ENCODE measurements around the gene ACACA.

The ACACA gene

DNA sequence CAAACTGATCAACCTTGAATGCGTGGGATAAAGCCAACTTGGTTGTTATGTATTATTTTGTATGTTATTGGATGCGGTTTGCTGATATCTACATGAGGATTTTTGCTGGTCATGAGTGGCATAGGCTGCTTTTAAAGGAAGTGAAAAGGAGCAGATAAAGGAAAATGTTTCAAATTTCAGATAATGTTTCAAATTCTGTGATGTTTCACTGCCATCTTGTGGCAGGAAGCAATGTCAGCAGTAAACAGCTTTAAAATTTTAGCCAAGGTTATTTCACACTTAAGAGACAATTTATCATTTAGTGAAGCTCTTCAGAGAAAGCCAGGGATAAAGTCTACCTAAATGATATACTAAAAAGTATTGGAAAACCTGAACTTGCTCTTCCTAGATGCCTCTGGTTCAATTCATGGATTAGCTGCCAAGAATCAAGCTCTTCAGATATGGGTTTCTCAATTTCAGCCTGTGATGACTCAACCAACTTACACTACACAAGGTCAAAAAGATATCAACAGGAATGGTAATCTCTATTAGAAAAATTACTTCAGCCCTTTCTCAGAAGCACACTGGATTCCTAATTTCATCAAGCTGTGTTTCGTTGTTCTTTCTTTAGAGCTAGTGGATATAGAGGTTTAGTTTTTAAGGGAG is 166.8 kb downstream of the ACACA start:
- DNase-seq (ENCODE audit: low read depth in 1 of 2, low spot score in 1 of 2), result no peak

DNA sequence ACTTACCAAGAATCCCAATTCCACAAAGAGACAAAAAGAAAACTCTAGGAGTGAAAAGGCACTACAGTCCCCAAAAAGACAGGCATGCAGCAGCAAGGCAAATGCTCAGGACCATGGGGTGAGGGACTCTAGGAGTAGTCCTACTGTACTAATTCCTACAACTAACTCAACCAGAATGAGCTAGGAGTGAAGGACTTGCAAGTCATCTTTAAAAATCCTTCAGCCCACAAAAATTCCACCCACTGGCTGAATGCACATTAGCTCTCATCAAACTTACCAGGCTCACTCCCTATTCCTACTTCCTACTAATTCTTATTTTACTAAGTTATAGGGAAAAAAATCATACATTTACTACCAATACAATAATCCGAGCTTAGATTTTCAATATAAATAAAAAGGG is 172.5 kb downstream of the ACACA start:
- DNase-seq (ENCODE audit: low read depth in 1 of 2, low spot score in 1 of 2), result no peak

DNA sequence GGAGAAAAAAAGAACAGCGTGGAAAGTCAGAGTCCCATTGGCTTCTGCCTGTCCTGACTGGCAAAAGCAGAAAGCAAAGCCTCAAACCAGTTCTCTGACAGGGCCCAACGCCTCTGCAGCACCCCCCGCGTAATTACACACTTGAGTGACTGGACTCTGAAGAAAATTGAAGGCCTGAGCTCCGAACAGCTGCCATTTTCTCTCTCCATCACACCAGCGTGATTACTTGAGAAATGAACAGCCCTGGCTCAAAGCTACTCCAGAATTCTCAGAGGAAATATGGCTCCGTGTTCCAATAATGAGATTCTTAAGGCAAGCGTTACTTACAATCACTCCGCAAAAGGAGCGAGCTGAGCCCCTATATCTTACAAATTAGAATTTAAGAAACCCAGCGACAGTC is 173.6 kb downstream of the ACACA start:
- no peak for DNase-seq (ENCODE audit: low read depth in 1 of 2, low spot score in 1 of 2)

DNA sequence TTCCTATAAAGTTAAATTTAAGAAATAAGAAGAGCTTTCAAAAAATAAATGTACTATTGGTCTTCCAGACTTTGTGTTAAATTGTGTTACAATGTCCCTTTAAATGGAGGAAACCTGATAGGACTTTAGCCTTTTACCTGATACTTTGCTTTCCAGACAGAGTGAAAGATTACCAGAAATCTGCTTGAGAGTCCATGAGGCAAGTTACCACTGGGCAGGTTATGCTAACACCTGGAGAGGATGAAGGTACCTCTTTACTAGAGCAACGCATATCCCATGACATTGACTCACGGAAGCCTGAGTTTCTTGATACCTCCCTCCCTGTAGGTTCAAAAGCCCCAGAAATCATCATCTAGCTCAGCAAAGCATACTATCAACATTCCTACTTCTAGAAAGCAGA is 174.7 kb downstream of the ACACA start:
- no peak for DNase-seq (ENCODE audit: low read depth in 1 of 2, low spot score in 1 of 2)

- DNase-seq (ENCODE audit: low read depth in 1 of 2, low spot score in 1 of 2), result no peak
Measured at GRCh38 chr17:37230633-37231032, 176.0 kb downstream of the ACACA start.

GRCh38 chr17:37225465-37225864 is 181.2 kb downstream of the ACACA start:
- DNase-seq (ENCODE audit: low read depth in 1 of 2, low spot score in 1 of 2), result no peak

GRCh38 chr17:37221865-37222264 is 184.8 kb downstream of the ACACA start:
- DNase-seq (ENCODE audit: low read depth in 1 of 2, low spot score in 1 of 2), result no peak

DNA sequence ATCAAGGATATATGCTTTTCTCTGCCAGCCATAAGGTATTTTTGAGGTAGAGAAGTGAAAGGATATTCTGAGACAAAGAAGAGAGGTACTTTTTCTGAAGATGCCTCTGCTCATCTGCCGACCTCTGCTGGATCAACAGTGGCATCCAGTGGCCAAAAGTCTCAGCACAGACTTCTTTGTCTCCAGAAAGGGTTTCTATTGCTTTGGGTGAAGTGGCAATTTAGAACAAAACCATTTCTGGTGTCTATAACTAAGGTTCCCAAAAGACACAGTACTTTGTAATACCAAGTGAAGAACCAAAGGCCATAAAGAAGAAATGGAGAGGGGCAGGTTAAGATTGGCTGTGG is 186.1 kb downstream of the ACACA start:
- no peak for DNase-seq (ENCODE audit: low read depth in 1 of 2, low spot score in 1 of 2)

- no peak for DNase-seq (ENCODE audit: low read depth in 1 of 2, low spot score in 1 of 2)
Measured at GRCh38 chr17:37219876-37220606, 186.6 kb downstream of the ACACA start.

DNA sequence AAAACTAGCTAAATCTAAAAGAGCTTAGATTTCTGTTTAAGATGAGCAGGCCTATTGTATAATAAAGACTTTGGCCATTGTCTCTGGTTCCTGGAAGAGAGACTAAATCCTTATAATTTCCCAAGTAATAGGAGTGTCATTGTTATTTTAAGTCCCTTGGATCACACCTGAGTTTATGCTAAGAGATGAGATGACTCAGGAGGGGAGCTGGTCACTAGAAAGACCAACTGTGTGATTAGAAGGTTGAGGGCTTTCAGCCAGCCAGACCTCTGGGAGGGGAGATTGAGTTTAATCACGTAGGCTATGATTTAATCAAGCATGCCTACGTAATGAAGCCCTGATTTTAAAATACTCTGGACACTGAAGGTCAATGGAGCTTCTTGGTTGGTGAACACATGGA is 187.8 kb downstream of the ACACA start:
- no peak for DNase-seq (ENCODE audit: low read depth in 1 of 2, low spot score in 1 of 2)

DNA sequence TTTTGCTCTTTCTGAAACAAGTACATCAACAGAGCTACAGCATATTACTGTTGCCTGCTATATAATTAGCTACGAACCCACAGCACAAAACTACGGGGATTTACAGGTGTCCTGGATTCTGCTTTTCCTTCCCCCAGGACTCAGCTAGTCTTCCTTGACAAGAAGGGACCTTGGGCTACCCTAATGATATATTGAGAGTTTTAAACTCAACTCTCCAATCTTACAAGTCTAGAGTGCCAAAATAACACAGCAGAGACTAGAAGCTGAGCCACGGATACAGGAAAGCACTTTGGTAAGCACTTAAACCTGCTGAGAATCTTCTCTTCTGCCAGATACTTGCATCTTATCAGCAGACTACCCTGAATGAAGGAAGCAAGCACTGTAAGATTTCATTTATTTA is 192.2 kb downstream of the ACACA start:
- DNase-seq (ENCODE audit: low read depth in 1 of 2, low spot score in 1 of 2), result no peak

GRCh38 chr17:37213927-37214326 is 192.7 kb downstream of the ACACA start:
- no peak for DNase-seq (ENCODE audit: low read depth in 1 of 2, low spot score in 1 of 2)

- no peak for DNase-seq (ENCODE audit: low read depth in 1 of 2, low spot score in 1 of 2)
Measured at GRCh38 chr17:37212179-37212578, 194.5 kb downstream of the ACACA start.

GRCh38 chr17:37211136-37211535 is 195.5 kb downstream of the ACACA start:
- DNase-seq (ENCODE audit: low read depth in 1 of 2, low spot score in 1 of 2), result no peak

- DNase-seq (ENCODE audit: low read depth in 1 of 2, low spot score in 1 of 2), result no peak
Measured at GRCh38 chr17:37207103-37207502, 199.5 kb downstream of the ACACA start.

GRCh38 chr17:37206299-37206698 is 200.3 kb downstream of the ACACA start:
- no peak for DNase-seq (ENCODE audit: low read depth in 1 of 2, low spot score in 1 of 2)

GRCh38 chr17:37200497-37200896 is 206.1 kb downstream of the ACACA start:
- DNase-seq (ENCODE audit: low read depth in 1 of 2, low spot score in 1 of 2), result no peak

DNA sequence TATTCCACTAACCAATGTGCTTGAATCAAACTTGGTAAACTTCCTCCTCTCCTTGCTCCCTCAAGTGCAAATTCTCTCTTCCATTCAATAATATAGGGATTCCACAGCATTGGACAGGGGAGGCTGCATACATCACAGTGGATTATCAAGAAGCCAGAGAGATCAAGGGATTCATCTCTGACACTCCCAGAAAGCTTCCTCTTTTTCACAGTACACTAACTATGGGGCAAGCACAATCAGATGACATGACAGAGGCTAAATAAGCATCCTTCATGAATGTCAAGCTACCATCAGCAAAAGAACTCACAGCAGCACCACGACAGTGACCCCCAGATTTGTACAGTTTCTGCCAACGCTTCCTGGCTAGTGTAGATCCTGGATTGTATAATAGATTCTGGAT is 209.3 kb downstream of the ACACA start:
- DNase-seq (ENCODE audit: low read depth in 1 of 2, low spot score in 1 of 2), result no peak

DNA sequence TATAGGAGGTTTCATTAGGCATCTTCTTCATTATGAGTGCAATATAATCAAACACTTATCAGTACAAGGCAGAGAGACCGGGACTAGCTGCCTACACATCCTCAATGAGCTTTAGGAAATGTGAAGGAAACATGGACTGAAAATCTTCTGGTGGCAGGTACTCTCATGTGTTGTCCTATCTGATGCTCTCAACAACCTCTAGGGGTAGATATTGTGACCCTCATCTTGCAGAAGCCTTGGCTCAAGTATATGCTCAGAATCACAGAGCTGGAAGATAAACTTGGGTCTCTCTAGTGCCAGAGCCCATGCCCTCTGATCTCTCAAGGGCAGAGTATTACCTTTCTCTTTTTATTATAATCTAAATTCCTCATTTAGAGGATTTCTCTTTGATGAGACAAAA is 212.4 kb downstream of the ACACA start:
- no peak for DNase-seq (ENCODE audit: low read depth in 1 of 2, low spot score in 1 of 2)

DNA sequence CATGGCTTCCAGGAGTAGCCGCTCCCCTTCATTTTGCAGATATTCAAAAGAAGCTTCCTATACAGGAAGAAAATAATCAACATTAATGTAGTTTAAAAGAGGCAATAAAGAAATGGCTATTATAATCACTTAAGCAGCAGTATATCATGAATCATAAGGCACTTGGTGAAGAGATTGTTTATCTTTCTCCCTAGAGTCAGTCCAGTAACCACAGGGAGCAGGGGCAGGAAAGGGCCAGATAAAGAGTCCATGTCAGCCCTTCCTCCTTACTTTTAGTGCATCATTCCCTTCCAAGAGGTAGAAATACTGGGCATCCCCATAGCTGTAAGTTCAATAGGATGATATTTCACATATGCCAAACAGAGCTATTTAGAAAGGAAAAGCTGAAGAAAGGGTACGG is 215.4 kb downstream of the ACACA start:
- no peak for DNase-seq (ENCODE audit: low read depth in 1 of 2, low spot score in 1 of 2)

DNA sequence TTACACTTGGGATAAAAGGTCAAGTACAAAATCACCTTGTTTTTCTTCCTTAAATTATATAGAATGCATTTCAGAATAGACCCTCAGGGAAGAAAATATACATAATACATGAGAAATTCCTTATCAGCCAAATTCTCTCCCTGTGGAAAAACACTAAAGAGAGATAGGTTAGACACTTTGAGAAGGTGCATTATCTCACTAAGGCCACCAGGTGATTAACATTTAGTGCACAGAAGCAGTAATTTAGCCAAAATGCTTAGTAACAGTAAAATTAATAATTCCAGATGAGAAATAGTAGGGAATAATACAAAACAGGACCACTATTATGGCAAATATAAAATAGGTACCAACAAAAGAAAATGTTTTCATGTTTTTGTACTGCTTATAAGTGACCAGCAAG is 216.1 kb downstream of the ACACA start:
- no peak for DNase-seq (ENCODE audit: low read depth in 1 of 2, low spot score in 1 of 2)

DNA sequence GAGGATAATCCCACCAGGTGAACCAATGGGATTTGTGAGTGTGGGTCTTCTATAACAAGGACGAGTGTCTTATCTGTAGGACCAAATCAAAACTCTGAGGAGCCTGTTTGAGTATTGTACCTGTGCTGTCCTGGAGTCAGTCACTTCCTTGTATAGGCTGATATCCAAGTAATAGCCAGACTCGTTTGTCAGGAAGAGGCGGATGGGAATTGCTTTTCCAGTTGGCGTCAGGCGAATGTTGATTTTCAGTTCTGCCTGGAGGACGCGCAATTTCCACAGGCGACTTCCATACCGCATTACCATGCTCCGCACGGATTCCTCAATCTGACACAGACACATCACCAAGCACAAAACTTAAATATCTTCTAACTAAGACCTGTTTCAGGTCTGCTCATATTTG is 218.5 kb downstream of the ACACA start:
- no peak for DNase-seq (ENCODE audit: low read depth in 1 of 2, low spot score in 1 of 2)

DNA sequence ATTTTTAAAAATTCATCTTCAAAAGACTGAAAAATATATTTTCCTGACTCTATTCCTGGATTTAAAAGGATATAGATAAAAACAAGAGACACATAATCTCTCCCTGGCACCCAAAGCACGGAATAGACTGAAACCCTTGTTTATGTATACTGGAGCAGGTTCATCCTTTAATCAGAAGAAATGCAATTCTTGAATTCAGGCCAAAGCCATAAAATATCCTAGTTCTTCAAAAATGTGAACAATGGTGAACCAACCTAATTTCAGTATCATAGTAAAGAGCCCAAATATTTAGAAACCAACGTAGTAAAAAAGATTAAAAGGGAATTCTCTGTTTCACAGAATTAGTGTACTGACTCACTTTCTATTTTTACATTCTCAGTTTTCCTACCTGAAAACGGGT is 219.4 kb downstream of the ACACA start:
- DNase-seq (ENCODE audit: low read depth in 1 of 2, low spot score in 1 of 2), result no peak

All from stimulated activated CD4-positive, alpha-beta T cell treated with anti-CD3 and anti-CD28 coated beads, Interleukin-15, amount 100 ng/mL, for 1 hour (primary cell).